HG02759 (cell line): ENCODE results near the gene SLC2A4.
"Not testable (repeated sequence)": the region's sequence is repeated elsewhere in the genome, so short reads cannot be mapped to it uniquely, and the experiment has no call there.

ENCODE experiments used
- ATAC-seq: cut with Tn5 transposase; IDR thresholded peaks from one replicate; pipeline ENCODE4 v1.9.1; 2021; ENCODE audit warnings: mild to moderate bottlenecking, moderate library complexity; ENCODE audit not compliant: unreplicated experiment

The SLC2A4 gene

DNA sequence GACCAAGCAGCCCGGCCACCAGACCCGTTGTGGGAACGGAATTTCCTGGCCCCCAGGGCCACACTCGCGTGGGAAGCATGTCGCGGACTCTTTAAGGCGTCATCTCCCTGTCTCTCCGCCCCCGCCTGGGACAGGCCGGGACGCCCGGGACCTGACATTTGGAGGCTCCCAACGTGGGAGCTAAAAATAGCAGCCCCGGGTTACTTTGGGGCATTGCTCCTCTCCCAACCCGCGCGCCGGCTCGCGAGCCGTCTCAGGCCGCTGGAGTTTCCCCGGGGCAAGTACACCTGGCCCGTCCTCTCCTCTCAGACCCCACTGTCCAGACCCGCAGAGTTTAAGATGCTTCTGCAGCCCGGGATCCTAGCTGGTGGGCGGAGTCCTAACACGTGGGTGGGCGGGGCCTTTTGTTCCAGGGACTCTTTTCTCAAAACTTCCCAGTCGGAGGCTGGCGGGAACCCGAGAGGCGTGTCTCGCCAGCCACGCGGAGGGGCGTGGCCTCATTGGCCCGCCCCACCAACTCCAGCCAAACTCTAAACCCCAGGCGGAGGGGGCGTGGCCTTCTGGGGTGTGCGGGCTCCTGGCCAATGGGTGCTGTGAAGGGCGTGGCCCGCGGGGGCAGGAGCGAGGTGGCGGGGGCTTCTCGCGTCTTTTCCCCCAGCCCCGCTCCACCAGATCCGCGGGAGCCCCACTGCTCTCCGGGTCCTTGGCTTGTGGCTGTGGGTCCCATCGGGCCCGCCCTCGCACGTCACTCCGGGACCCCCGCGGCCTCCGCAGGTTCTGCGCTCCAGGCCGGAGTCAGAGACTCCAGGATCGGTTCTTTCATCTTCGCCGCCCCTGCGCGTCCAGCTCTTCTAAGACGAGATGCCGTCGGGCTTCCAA, at the start of gene SLC2A4:
Gene SLC2A4, plus strand, starts transcription at position 645 of the 879 bp plus-strand sequence. Its CDS starts 217 bp downstream, at position 862.
- ATAC-seq = peak; percentile 72

DNA sequence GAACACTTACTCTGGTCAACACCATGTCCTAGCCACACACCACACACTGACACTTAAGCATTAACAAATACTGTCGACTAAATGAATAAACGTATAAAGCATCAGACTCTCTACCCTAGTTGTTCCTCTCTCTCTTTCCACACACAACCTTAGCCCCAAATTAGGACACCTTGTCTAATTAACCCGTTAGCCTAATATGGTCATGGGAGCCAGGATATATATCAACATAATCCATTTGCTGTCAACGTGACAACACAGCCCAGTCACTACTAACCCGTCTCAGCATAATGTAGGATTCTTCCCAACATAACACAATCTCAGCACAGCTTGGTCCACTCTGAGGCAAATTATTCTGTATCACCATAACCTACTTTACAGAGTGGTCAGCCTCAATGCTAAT, 49.4 kb upstream of the SLC2A4 start:
- ATAC-seq = no peak

GRCh38 chr17:7233701-7234082, 47.8 kb upstream of the SLC2A4 start:
- no peak for ATAC-seq

- ATAC-seq = peak; percentile 65
These were observed 47.2 kb upstream of the SLC2A4 start, which contains the start of gene DVL2 for GRCh38 chr17:7234083-7234951. TSS of gene DVL2 (minus strand) at chr17:7234517. CDS start at chr17:7234262, 255 bp downstream.

- no peak for ATAC-seq
These were observed 45.5 kb upstream of the SLC2A4 start for GRCh38 chr17:7235693-7236665.

DNA sequence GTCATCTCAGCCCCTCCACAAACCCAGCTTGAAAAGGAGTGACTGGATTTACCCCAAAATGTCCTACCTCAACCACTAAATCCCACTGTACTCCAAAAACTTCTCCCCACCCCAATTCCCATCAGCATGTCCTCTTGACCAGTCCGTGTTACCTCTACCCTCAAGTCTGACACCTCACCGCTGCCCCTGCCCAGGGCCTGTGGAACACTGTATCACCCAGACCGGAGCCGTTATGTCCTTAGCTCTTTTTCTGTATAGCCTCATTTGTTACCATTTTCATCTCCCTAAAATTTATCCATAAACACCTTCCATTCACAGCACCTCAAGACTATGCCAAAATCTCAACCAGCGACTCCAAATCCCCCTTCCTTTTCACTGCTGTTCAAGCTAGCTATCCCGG, 44.7 kb upstream of the SLC2A4 start:
- no peak for ATAC-seq

- ATAC-seq = no peak
These were observed 44.2 kb upstream of the SLC2A4 start for GRCh38 chr17:7237266-7237760.

DNA sequence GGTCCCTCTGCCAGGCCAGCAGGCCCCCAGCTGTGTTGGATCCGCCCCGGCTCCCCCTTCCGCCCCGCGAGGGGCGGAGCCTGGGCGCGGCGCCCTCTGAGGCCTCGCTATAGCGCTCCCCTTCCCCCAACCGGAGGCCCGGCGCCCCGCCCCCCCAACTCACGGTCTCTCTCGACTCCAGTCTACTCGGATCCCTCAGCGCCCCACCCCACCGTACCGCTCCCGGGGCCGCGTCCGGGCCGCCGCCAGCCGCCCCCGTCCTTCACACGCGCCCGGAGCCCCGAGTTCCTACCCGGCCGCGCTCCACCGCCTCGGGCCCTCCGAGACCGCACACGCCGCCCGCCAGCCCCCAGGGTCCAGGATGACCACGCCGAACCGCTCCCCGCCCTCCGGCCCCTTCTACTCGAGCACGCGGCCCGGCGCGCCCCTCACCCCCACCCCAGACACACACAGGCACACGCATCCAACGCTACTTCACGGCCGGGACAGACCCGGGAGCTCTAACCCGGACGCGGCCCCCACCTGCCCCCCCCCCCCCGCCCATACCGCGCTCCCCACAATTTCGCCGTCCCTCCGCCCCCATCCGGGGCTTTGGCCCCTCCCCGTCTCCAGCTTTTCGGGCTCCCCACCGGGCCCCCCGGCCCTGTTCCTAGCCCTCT, 43.6 kb upstream of the SLC2A4 start:
- no peak for ATAC-seq

DNA sequence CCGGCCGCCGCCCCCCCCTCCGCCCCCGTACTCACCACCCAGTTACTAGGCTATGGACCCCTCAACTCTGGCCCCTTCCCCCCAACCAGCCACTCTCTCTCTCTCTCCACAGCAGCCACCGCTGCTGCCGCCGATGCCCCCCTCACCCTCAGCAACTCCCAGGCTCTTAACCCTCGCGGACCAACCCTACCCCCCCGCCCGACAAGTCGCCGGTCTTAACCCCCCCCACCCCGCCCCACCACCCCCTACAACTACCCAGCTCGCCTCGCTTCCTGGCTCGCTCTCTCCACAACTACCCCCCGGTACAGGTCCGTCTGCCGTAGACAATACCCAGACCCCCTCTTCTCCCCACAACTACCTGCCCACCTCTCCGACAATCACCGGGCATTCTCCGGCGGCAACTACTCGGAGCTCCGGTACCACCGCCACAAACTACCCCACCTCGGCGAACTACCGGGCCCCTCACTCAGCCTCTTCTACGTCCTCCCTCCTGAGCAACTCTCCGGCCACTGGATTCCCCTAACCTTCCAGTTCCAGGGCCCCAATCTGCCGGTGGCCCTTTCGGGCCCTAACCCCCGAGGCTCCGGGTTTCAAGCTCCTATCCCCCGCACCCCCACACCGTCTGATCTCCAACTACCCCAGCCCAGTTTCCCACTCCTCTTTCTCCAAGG, 43.0 kb upstream of the SLC2A4 start:
- ATAC-seq = no peak

- ATAC-seq = peak; percentile 52
These were observed 42.2 kb upstream of the SLC2A4 start, which contains the start of gene PHF23 for GRCh38 chr17:7239091-7240027. TSS of gene PHF23 (minus strand) at chr17:7239457. CDS start at chr17:7239279, 178 bp downstream.

GRCh38 chr17:7240375-7240774, 41.1 kb upstream of the SLC2A4 start:
- no peak for ATAC-seq

DNA sequence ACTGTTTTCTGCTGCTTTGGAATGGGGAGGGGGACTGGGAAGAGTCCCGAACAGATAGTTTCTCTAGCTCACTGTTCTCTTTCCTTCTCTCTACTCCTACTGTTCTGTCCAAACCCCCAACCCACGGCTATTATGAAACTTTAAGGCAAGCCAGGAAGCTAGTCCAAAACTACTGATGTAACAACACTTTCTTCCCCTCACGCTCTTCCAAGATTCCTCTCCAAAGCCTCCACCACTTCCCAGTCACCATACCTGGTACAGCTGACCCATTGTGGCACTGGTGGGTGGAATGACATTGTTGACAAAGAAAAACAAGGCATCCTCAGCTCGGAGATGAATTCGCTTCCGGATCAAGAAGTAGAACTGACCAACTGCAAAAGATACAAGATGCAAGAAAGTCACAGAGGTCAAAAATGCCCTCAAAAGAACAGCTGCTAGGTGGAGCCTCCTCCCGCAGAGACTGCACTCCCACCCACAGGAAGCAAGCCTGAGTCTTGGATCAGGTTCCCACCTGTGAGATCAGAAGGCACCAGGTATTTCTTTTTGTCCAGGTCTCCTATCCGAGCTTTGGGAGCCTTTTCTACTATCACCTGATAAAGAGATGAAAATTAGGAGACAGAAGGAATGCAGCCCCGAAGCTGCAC, 40.3 kb upstream of the SLC2A4 start:
- ATAC-seq = no peak

DNA sequence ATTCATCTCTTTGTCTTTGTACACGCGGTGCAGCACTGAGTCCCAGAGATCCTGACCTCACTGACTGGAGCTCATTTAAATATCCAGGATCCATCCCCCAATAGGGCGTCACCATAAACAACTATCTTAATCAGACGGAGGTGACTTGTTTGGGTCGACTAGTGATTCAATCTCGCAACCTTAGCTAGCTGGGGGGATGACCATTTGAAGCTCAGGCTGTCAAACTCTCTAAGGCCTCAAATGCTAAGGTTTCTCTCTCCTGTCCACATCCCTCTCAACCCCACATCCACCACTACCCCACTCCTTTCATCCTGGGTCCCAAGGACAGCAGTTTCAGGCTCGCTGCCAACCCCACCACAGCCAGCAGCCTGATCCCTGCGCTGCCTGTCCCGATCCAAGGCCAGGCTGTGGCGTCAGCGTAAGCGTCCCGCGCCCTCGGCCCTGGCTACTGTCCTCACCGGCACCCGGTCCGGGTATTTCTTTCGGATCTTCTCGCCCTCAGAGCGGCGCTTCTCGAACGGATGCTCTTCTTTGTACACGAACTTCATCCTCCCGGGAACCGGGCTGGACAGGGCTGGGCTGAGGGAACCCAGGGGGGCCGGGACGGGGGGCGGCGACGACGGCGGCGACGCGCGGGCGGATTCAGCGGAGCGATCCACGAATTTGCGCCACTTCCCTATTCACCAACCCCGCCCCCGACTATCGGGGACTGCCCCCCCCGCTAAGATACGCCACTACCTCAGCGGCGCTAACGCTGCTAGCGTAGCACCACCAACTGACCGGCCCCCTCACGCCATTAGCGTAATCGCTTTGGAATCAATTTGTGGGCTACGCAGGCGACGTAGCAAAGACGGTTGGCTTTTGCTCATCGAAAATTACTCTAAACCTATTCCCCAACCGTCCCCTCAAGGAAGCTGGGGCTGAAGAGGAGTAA, 39.5 kb upstream of the SLC2A4 start, which contains the start of gene GABARAP:
Gene GABARAP, minus strand, starts transcription at position 667 of the 934 bp plus-strand sequence. Its CDS starts 119 bp downstream, at position 548.
- ATAC-seq = peak; percentile 35

- ATAC-seq = peak; percentile 46
These were observed 38.6 kb upstream of the SLC2A4 start for GRCh38 chr17:7242717-7243452.

GRCh38 chr17:7243453-7243729, 38.1 kb upstream of the SLC2A4 start:
- no peak for ATAC-seq

DNA sequence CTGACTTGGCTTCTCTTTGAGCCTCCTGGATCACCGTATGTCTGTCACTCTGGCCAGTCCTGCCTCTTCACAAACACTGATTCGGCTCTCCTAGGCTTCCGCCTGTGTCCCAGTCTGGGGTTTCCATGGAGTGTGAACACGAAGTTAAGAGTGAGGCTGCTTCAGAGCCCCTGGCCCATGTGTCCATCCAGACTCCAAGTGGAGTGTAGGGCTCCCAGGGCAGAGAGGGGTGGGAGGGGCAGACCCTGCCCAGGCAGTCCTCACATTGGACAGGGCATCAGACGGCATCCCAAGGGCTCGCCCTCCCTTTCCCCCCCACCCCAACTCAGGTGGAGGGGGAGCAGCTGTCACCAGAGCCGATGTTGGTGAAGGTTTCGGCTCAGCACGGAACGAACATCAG, 37.7 kb upstream of the SLC2A4 start:
- not testable (repeated sequence) for ATAC-seq
